SK-N-SH (cell line): ENCODE data around the gene PCP4. TPM values are rescaled to one million over a fixed set of nuclear protein-coding genes. Genes with fewer than 3 reads are reported as not detected.

Experiments used
- CTCF ChIA-PET: fragments of 300-600, 350-600 bp; formaldehyde crosslinking; extraction: SDS; loops from one replicate; lab custom pipeline; 2021; lab: Yijun Ruan, JAX
- POLR2A ChIA-PET: fragments of 350-600 bp; sonication (Branson Sonifier 250); formaldehyde crosslinking; extraction: SDS; loops from one replicate; lab custom pipeline; 2020; ENCODE audit warnings: antibody characterized with exemption, inconsistent platforms; lab: Yijun Ruan, JAX
- DNase-seq: peaks from one replicate; pipeline ENCODE4 v3.0.0; 2012
- H2AFZ ChIP-seq: fragments of 200-600 bp; sonication (generic); 2 replicates; pipeline ENCODE4 v1.8.1; 2016; ENCODE audit warnings: antibody characterized with exemption, mild to moderate bottlenecking, low read depth
- H3F3A ChIP-seq: fragments of 200-600 bp; sonication (generic); replicated peaks from 2 replicates; pipeline ENCODE3; 2016; ENCODE audit warnings: antibody characterized with exemption, mild to moderate bottlenecking; ENCODE audit not compliant: insufficient read depth
- H3K27ac ChIP-seq, 2 experiments: fragments of 200-500 bp in 1 of 2; fragments of 200-600 bp in 1 of 2; sonication (Bioruptor generic) in 1 of 2; sonication (generic), shearing (Covaris generic) in 1 of 2; 2 replicates each; pipeline versions ENCODE4 v1.5.1 to v1.6.1; 2014 to 2016; ENCODE audit warnings: low read depth in 2 of 2, inconsistent platforms in 1 of 2, low read length in 1 of 2, mild to moderate bottlenecking in 1 of 2, mixed read lengths in 1 of 2
- H3K27me3 ChIP-seq: fragments of 200-600 bp; sonication (generic), shearing (Covaris generic); 2 replicates; pipeline ENCODE4 v1.6.1; 2016; ENCODE audit warnings: mixed run types; ENCODE audit not compliant: insufficient read depth
- H3K36me3 ChIP-seq, 2 experiments: fragments of 200-500 bp in 1 of 2; fragments of 200-600 bp in 1 of 2; sonication (Bioruptor generic) in 1 of 2; sonication (generic) in 1 of 2; replicated peaks in 1 of 2; 2 replicates each; pipeline versions ENCODE3 to v1.5.1; 2014 to 2016; ENCODE audit warnings: low read length in 1 of 2, mild to moderate bottlenecking in 1 of 2; ENCODE audit not compliant: insufficient read depth in 2 of 2, control insufficient read depth in 1 of 2
- H3K4me1 ChIP-seq, 2 experiments: fragments of 200-500 bp in 1 of 2; fragments of 200-600 bp in 1 of 2; sonication (Bioruptor generic) in 1 of 2; sonication (generic), shearing (Covaris generic) in 1 of 2; 2 replicates each; pipeline versions ENCODE4 v1.5.1 to v1.6.1; 2014 to 2016; ENCODE audit warnings: low read depth in 1 of 2, low read length in 1 of 2, mixed run types in 1 of 2; ENCODE audit not compliant: insufficient read depth in 2 of 2, control insufficient read depth in 1 of 2
- H3K4me2 ChIP-seq: fragments of 200-600 bp; sonication (generic), shearing (Covaris generic); 2 replicates; pipeline ENCODE4 v1.6.1; 2017; ENCODE audit warnings: mixed run types
- H3K4me3 ChIP-seq, 2 experiments: fragments of 200-500 bp in 1 of 2; fragments of 200-600 bp in 1 of 2; sonication (Bioruptor generic) in 1 of 2; sonication (generic), shearing (Covaris generic) in 1 of 2; 2 replicates each; pipeline versions ENCODE4 v1.5.1 to v1.8.1; 2014 to 2016; ENCODE audit warnings: low read depth in 2 of 2, inconsistent platforms in 1 of 2, low read length in 1 of 2, mild to moderate bottlenecking in 1 of 2, mixed read lengths in 1 of 2, moderate library complexity in 1 of 2
- H3K79me2 ChIP-seq: fragments of 200-600 bp; sonication (generic); 2 replicates; pipeline ENCODE4 v1.8.1; 2017; ENCODE audit warnings: mild to moderate bottlenecking; ENCODE audit not compliant: insufficient read depth
- H3K9ac ChIP-seq: fragments of 200-600 bp; sonication (generic); 2 replicates; pipeline ENCODE4 v1.6.1; 2017; ENCODE audit warnings: mixed run types
- H3K9me2 ChIP-seq: fragments of 200-600 bp; sonication (generic); 2 replicates; pipeline ENCODE4 v1.6.1; 2017; ENCODE audit warnings: mixed run types
- H3K9me3 ChIP-seq: fragments of 200-600 bp; sonication (generic); 2 replicates; pipeline ENCODE4 v1.6.1; 2017; ENCODE audit warnings: mixed run types, mild to moderate bottlenecking, moderate library complexity
- H4K20me1 ChIP-seq: fragments of 200-600 bp; sonication (generic); 2 replicates; pipeline ENCODE4 v1.6.1; 2017; ENCODE audit warnings: mild to moderate bottlenecking, mixed run types; ENCODE audit not compliant: insufficient read depth
- EZH2phosphoT487 ChIP-seq: fragments of 200-600 bp; sonication (generic); IDR thresholded peaks from 2 replicates; pipeline ENCODE4 v1.6.1; 2017; ENCODE audit warnings: low read depth, mixed run types, mild to moderate bottlenecking, antibody characterized with exemption, moderate library complexity, borderline replicate concordance
- FOXJ3 ChIP-seq: sonication (generic); formaldehyde crosslinking; IDR thresholded peaks from 2 replicates; pipeline ENCODE4 v1.5.1; 2020; ENCODE audit warnings: mild to moderate bottlenecking, missing genetic modification reagents
- GABPA ChIP-seq: IDR thresholded peaks from 2 replicates; pipeline ENCODE4 v1.4.0; 2012; ENCODE audit warnings: low read depth, mild to moderate bottlenecking
- GATA2 ChIP-seq: sonication (generic); formaldehyde crosslinking; IDR thresholded peaks from 2 replicates; pipeline ENCODE4 v1.5.0; 2020; ENCODE audit warnings: mild to moderate bottlenecking, missing genetic modification reagents
- IRF3 ChIP-seq: fragments of 150-350 bp; IDR thresholded peaks from 2 replicates; pipeline ENCODE4 v1.6.1; 2016; ENCODE audit warnings: mild to moderate bottlenecking, low read depth, low read length
- JUND ChIP-seq: IDR thresholded peaks from 2 replicates; pipeline ENCODE4 v1.4.0; 2012
- MAX ChIP-seq: IDR thresholded peaks from 2 replicates; pipeline ENCODE4 v1.4.0; 2012; ENCODE audit warnings: low read depth
- NRF1 ChIP-seq: IDR thresholded peaks from 2 replicates; pipeline ENCODE4 v1.6.1; 2012; ENCODE audit warnings: low read depth, mild to moderate bottlenecking, low read length
- POLR2AphosphoS5 ChIP-seq: IDR thresholded peaks from 2 replicates; pipeline ENCODE4 v1.6.1; 2012; ENCODE audit warnings: low read depth, low read length
- RCOR1 ChIP-seq: fragments of 150-350 bp; IDR thresholded peaks from 2 replicates; pipeline ENCODE4 v1.6.1; 2017; ENCODE audit warnings: antibody characterized with exemption, low read length
- REST ChIP-seq: IDR thresholded peaks from 2 replicates; pipeline ENCODE4 v1.6.1; 2012; ENCODE audit warnings: mild to moderate bottlenecking, low read depth, low read length, moderate library complexity
- RXRA ChIP-seq: IDR thresholded peaks from 2 replicates; pipeline ENCODE4 v1.4.0; 2012; ENCODE audit warnings: low read depth, mild to moderate bottlenecking, borderline replicate concordance
- SMC3 ChIP-seq: IDR thresholded peaks from 2 replicates; pipeline ENCODE4 v1.6.1; 2012; ENCODE audit warnings: low read depth, low read length, improper control_type of control experiment
- USF1 ChIP-seq: IDR thresholded peaks from 2 replicates; pipeline ENCODE4 v1.4.0; 2012; ENCODE audit warnings: low read depth, borderline replicate concordance
- USF2 ChIP-seq: fragments of 150-350 bp; IDR thresholded peaks from 2 replicates; pipeline ENCODE4 v1.6.1; 2017; ENCODE audit warnings: antibody characterized with exemption, low read length, low read depth, borderline replicate concordance
- YY1 ChIP-seq: IDR thresholded peaks from 2 replicates; pipeline ENCODE4 v1.4.0; 2012; ENCODE audit warnings: low read depth, mild to moderate bottlenecking
- ZBTB33 ChIP-seq: IDR thresholded peaks from 2 replicates; pipeline ENCODE4 v1.4.0; 2012; ENCODE audit warnings: low read depth, borderline replicate concordance
- WGBS: methylation state at CpG from one replicate; pipeline ENCODE4 v1.1.6; 2017; ENCODE audit warnings: low lambda C conversion rate; 5-methylcytosine and 5-hydroxymethylcytosine counted together
- polyA plus RNA-seq, 3 experiments: library from polyadenylated mRNA; depleted of rRNA; stranded (reverse); fragments of >200 nt; gene quantifications; 2 replicates each; pipeline ENCODE4 v1.2.3, GENCODE V29; 2012

Gene PCP4
- polyA plus RNA-seq, 1 of the 3 experiments (the other 2 are of a cell fraction): not detected

- TF ChIP-seq USF1 (no peak), IRF3 (no peak), MAX (no peak), EZH2phosphoT487 (no peak), NRF1 (no peak), USF2 (no peak), FOXJ3 (CRISPR knock-in tag) (no peak), GATA2 (CRISPR knock-in tag) (no peak), YY1 (no peak), REST (no peak), ZBTB33 (no peak), RXRA (no peak), RCOR1 (no peak), POLR2AphosphoS5 (no peak), JUND (no peak), SMC3 (no peak), GABPA (no peak)
- Histone ChIP-seq H3K4me2 (no peak overlapping the region), H2AFZ (no peak overlapping the region), H3K4me1 (no peaks in the 10 kb centered on the region), H3K4me3 (no peak overlapping the region), H3K27ac (no peak overlapping the region), H3K9me2 (no peaks in the 10 kb centered on the region), H3K36me3 (no peaks in the 10 kb centered on the region), H3K9ac (no peak overlapping the region), H4K20me1 (no peaks in the 10 kb centered on the region), H3K27me3 (no peaks in the 10 kb centered on the region), H3K9me3 (0 out of 2 replicates have a peak, but pooled peaks cover 5% of the 10 kb centered on the region), H3F3A (no peaks in the 10 kb centered on the region), H3K79me2 (no peaks in the 10 kb centered on the region)
- POLR2A ChIA-PET: no interaction called here
- DNase-seq: no peak
- WGBS: 42% methylated on average over 16 of the region's 18 CpGs
- CTCF ChIA-PET: no interaction called here
Measured at GRCh38 chr21:39951183-39952101, 84.2 kb downstream of the PCP4 start.
